Measurements from ENCODE around the gene EIF3K. TPM values are rescaled to one million over a fixed set of nuclear protein-coding genes. Genes with fewer than 3 reads are reported as not detected.

Gene EIF3K
- 221 TPM for polyA plus RNA-seq (2013, experiment 1 of 2)
- polyA plus RNA-seq (2013, experiment 2 of 2) = 218 TPM

GRCh38 chr19:38618590-38619360, at the start of gene EIF3K:
Gene EIF3K (plus strand): TSS chr19:38619188. CDS start chr19:38619269, 81 bp downstream.
- peak within 1 kb of the TSS; percentile 30 for H2AK5ac ChIP-seq (ENCODE audit: low read length, severe bottlenecking)
- no peak within 1 kb of the TSS for H2BK5ac ChIP-seq (ENCODE audit: low read depth, low read length, poor library complexity, severe bottlenecking)

GRCh38 chr19:38569368-38569983, 49.5 kb upstream of the EIF3K start:
- H3K4me2 ChIP-seq (ENCODE audit: low read length, poor library complexity, severe bottlenecking) = no peak overlapping the region

More at GRCh38 chr19:38618590-38619360, at the start of gene EIF3K:
- Histone ChIP-seq H2AFZ (ENCODE audit: low read depth, low read length) (peak within 1 kb of the TSS; percentile 66), H3K4me1 (ENCODE audit: control insufficient read depth, insufficient read depth, low read depth, low read length) (peaks cover 17% of the 10 kb centered on the region), H3K27ac (ENCODE audit: low read length, poor library complexity, severe bottlenecking) (peak within 1 kb of the TSS; percentile 60), H3K79me1 (replicated peaks; ENCODE audit: low read length, poor library complexity, severe bottlenecking) (peaks cover 18% of the 10 kb centered on the region), H3K9ac (ENCODE audit: low read length) (peak within 1 kb of the TSS; percentile 96), H3K4me3 (ENCODE audit: insufficient read depth in 1 of 2, low read depth in 1 of 2, low read length in 2 of 2) (peak within 1 kb of the TSS; percentile 94 to 97), H3K36me3 (ENCODE audit: control insufficient read depth in 1 of 2, insufficient read depth in 2 of 2, low read depth in 1 of 2, low read length in 2 of 2) (peaks cover 23 to 31% of the 10 kb centered on the region in 2 experiments), H4K91ac (ENCODE audit: low read length) (peak within 1 kb of the TSS; percentile 70), H3K23ac (ENCODE audit: low read length in 2 of 2) (no peak within 1 kb of the TSS), H2BK12ac (ENCODE audit: low read length in 2 of 2) (peak within 1 kb of the TSS in 1 of 2 experiments; percentile 7), H3K18ac (ENCODE audit: low read depth in 1 of 2, low read length in 2 of 2) (peak within 1 kb of the TSS; percentile 81 to 92), H3K9me3 (ENCODE audit: control insufficient read depth, low read length) (no peaks in the 10 kb centered on the region), H4K8ac (ENCODE audit: low read length) (peak within 1 kb of the TSS; percentile 92), H3K4me2 (ENCODE audit: low read length, poor library complexity, severe bottlenecking) (peak within 1 kb of the TSS; percentile 75), H2BK120ac (ENCODE audit: low read depth, low read length) (peak within 1 kb of the TSS; percentile 71), H3K14ac (ENCODE audit: low read length in 2 of 2) (peak within 1 kb of the TSS in 1 of 2 experiments; percentile 53), H3K4ac (ENCODE audit: low read depth in 1 of 2, low read length in 2 of 2) (peak within 1 kb of the TSS; percentile 81 to 94), H2BK15ac (ENCODE audit: low read depth, poor library complexity, severe bottlenecking) (no peak within 1 kb of the TSS), H3K27me3 (ENCODE audit: control insufficient read depth in 1 of 2, insufficient read depth in 1 of 2, low read length in 2 of 2) (no peaks in the 10 kb centered on the region)
- 3% methylated on average over 64 of the region's 64 CpGs for WGBS
- DNase-seq = peak; percentile 99

GRCh38 chr19:38571682-38572081, 47.3 kb upstream of the EIF3K start:
- Histone ChIP-seq H3K4me3 (ENCODE audit: insufficient read depth in 1 of 2, low read depth in 1 of 2, low read length in 2 of 2) (no peak overlapping the region), H3K9me3 (ENCODE audit: control insufficient read depth, low read length) (no peaks in the 10 kb centered on the region), H4K91ac (ENCODE audit: low read length) (no peak overlapping the region), H2AFZ (ENCODE audit: low read depth, low read length) (no peak overlapping the region), H3K14ac (ENCODE audit: low read length in 2 of 2) (no peak overlapping the region), H3K4ac (ENCODE audit: low read depth in 1 of 2, low read length in 2 of 2) (no peak overlapping the region), H3K36me3 (ENCODE audit: control insufficient read depth in 1 of 2, insufficient read depth in 2 of 2, low read depth in 1 of 2, low read length in 2 of 2) (no peaks in the 10 kb centered on the region), H4K8ac (ENCODE audit: low read length) (no peak overlapping the region), H3K23ac (ENCODE audit: low read length in 2 of 2) (no peak overlapping the region), H3K9ac (ENCODE audit: low read length) (no peak overlapping the region), H2AK5ac (ENCODE audit: low read length, severe bottlenecking) (no peak overlapping the region), H3K18ac (ENCODE audit: low read depth in 1 of 2, low read length in 2 of 2) (no peak overlapping the region), H2BK15ac (ENCODE audit: low read depth, poor library complexity, severe bottlenecking) (no peak overlapping the region), H3K4me1 (ENCODE audit: control insufficient read depth, insufficient read depth, low read depth, low read length) (no peaks in the 10 kb centered on the region), H2BK12ac (ENCODE audit: low read length in 2 of 2) (no peak overlapping the region), H3K27ac (ENCODE audit: low read length, poor library complexity, severe bottlenecking) (no peak overlapping the region), H3K27me3 (ENCODE audit: control insufficient read depth in 1 of 2, insufficient read depth in 1 of 2, low read length in 2 of 2) (peaks cover 18 to 19% of the 10 kb centered on the region in 2 experiments), H2BK120ac (ENCODE audit: low read depth, low read length) (no peak overlapping the region), H3K4me2 (ENCODE audit: low read length, poor library complexity, severe bottlenecking) (no peak overlapping the region), H2BK5ac (ENCODE audit: low read depth, low read length, poor library complexity, severe bottlenecking) (no peak overlapping the region), H3K79me1 (replicated peaks; ENCODE audit: low read length, poor library complexity, severe bottlenecking) (no peaks in the 10 kb centered on the region)
- 59% methylated on average over 2 of the region's 2 CpGs for WGBS
- DNase-seq = no peak

More at GRCh38 chr19:38569368-38569983, 49.5 kb upstream of the EIF3K start:
- no peaks in the 10 kb centered on the region for H3K79me1 ChIP-seq (replicated peaks; ENCODE audit: low read length, poor library complexity, severe bottlenecking)
- no peak overlapping the region for H3K27ac ChIP-seq (ENCODE audit: low read length, poor library complexity, severe bottlenecking)
- H2AFZ ChIP-seq (ENCODE audit: low read depth, low read length) = no peak overlapping the region
- H2AK5ac ChIP-seq (ENCODE audit: low read length, severe bottlenecking) = no peak overlapping the region
- peaks cover 16 to 34% of the 10 kb centered on the region in 2 experiments for H3K27me3 ChIP-seq (ENCODE audit: control insufficient read depth in 1 of 2, insufficient read depth in 1 of 2, low read length in 2 of 2)
- no peaks in the 10 kb centered on the region for H3K9me3 ChIP-seq (ENCODE audit: control insufficient read depth, low read length)
- no peak overlapping the region for H4K8ac ChIP-seq (ENCODE audit: low read length)
- no peak overlapping the region for H4K91ac ChIP-seq (ENCODE audit: low read length)
- H3K4me1 ChIP-seq (ENCODE audit: control insufficient read depth, insufficient read depth, low read depth, low read length) = peaks cover 3% of the 10 kb centered on the region
- no peak overlapping the region for H3K9ac ChIP-seq (ENCODE audit: low read length)
- DNase-seq = no peak
- H3K4ac ChIP-seq (ENCODE audit: low read depth in 1 of 2, low read length in 2 of 2) = no peak overlapping the region
- H2BK12ac ChIP-seq (ENCODE audit: low read length in 2 of 2) = no peak overlapping the region
- no peak overlapping the region for H3K18ac ChIP-seq (ENCODE audit: low read depth in 1 of 2, low read length in 2 of 2)
- H3K4me3 ChIP-seq (ENCODE audit: insufficient read depth in 1 of 2, low read depth in 1 of 2, low read length in 2 of 2) = no peak overlapping the region
- WGBS = 82% methylated on average over 6 of the region's 6 CpGs
- H2BK15ac ChIP-seq (ENCODE audit: low read depth, poor library complexity, severe bottlenecking) = no peak overlapping the region
- no peak overlapping the region for H2BK5ac ChIP-seq (ENCODE audit: low read depth, low read length, poor library complexity, severe bottlenecking)
- no peaks in the 10 kb centered on the region for H3K36me3 ChIP-seq (ENCODE audit: control insufficient read depth in 1 of 2, insufficient read depth in 2 of 2, low read depth in 1 of 2, low read length in 2 of 2)
- no peak overlapping the region for H3K23ac ChIP-seq (ENCODE audit: low read length in 2 of 2)
- no peak overlapping the region for H3K14ac ChIP-seq (ENCODE audit: low read length in 2 of 2)
- no peak overlapping the region for H2BK120ac ChIP-seq (ENCODE audit: low read depth, low read length)

GRCh38 chr19:38577826-38578225, 41.2 kb upstream of the EIF3K start:
- DNase-seq = no peak
- H4K91ac ChIP-seq (ENCODE audit: low read length) = no peak overlapping the region
- WGBS = 84% methylated on average over 11 of the region's 11 CpGs

More at GRCh38 chr19:38577826-38578225, 41.2 kb upstream of the EIF3K start:
- Histone ChIP-seq H3K9me3 (ENCODE audit: control insufficient read depth, low read length) (no peaks in the 10 kb centered on the region), H3K18ac (ENCODE audit: low read depth in 1 of 2, low read length in 2 of 2) (no peak overlapping the region), H3K14ac (ENCODE audit: low read length in 2 of 2) (no peak overlapping the region), H2AFZ (ENCODE audit: low read depth, low read length) (no peak overlapping the region), H2BK5ac (ENCODE audit: low read depth, low read length, poor library complexity, severe bottlenecking) (no peak overlapping the region), H3K4me1 (ENCODE audit: control insufficient read depth, insufficient read depth, low read depth, low read length) (no peaks in the 10 kb centered on the region), H3K9ac (ENCODE audit: low read length) (no peak overlapping the region), H2AK5ac (ENCODE audit: low read length, severe bottlenecking) (no peak overlapping the region), H3K27me3 (ENCODE audit: control insufficient read depth in 1 of 2, insufficient read depth in 1 of 2, low read length in 2 of 2) (peaks cover 0 to 3% of the 10 kb centered on the region in 2 experiments), H2BK15ac (ENCODE audit: low read depth, poor library complexity, severe bottlenecking) (no peak overlapping the region), H3K4me2 (ENCODE audit: low read length, poor library complexity, severe bottlenecking) (no peak overlapping the region), H2BK120ac (ENCODE audit: low read depth, low read length) (no peak overlapping the region), H3K4ac (ENCODE audit: low read depth in 1 of 2, low read length in 2 of 2) (no peak overlapping the region), H3K27ac (ENCODE audit: low read length, poor library complexity, severe bottlenecking) (no peak overlapping the region), H3K4me3 (ENCODE audit: insufficient read depth in 1 of 2, low read depth in 1 of 2, low read length in 2 of 2) (peak overlapping the region in 1 of 2 experiments; percentile 19), H4K8ac (ENCODE audit: low read length) (no peak overlapping the region), H3K23ac (ENCODE audit: low read length in 2 of 2) (no peak overlapping the region), H2BK12ac (ENCODE audit: low read length in 2 of 2) (no peak overlapping the region), H3K36me3 (ENCODE audit: control insufficient read depth in 1 of 2, insufficient read depth in 2 of 2, low read depth in 1 of 2, low read length in 2 of 2) (no peaks in the 10 kb centered on the region), H3K79me1 (replicated peaks; ENCODE audit: low read length, poor library complexity, severe bottlenecking) (no peaks in the 10 kb centered on the region)

Measured in mesenchymal stem cell (in vitro differentiated cells and primary cell).